NCI-H460 (cell line): Measurements from ENCODE around the gene SBF2. TPM values are rescaled to one million over a fixed set of nuclear protein-coding genes. Genes with fewer than 3 reads are reported as not detected.
A peak's percentile ranks its signal among the peaks of the same experiment; 100 is the strongest.

Source experiments
- DNase-seq: peaks from one replicate; pipeline ENCODE4 v3.0.0-alpha.2; 2016; ENCODE audit warnings: low read depth; ENCODE audit errors: extremely low read depth
- total RNA-seq: library from RNA; depleted of rRNA; stranded (reverse); fragments of >200 nt; shearing (Covaris generic); gene quantifications from 2 replicates; pipeline ENCODE4 v1.2.3, GENCODE V29; 2014

Gene SBF2
- total RNA-seq, 1 experiment from 2014 or later = 27.2 TPM

DNA sequence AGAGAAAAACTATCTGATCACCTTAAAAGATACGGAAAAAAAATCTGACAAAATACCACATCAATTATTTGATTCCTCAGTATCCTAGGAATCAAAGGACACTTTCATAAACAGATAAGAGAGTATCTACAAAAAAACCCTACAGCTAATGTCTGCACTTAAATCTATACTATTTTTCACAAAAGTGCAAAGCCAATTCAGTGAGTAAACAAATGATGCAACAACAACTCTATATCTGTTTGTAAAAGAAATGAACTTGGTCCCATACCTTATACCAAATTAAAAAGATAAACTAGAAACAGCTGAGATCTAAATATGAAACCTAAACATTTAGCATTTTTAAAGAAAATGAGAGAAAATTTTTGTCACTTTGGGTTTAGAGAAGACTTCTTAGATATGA, 366.3 kb downstream of the SBF2 start:
- DNase-seq = no peak

DNA sequence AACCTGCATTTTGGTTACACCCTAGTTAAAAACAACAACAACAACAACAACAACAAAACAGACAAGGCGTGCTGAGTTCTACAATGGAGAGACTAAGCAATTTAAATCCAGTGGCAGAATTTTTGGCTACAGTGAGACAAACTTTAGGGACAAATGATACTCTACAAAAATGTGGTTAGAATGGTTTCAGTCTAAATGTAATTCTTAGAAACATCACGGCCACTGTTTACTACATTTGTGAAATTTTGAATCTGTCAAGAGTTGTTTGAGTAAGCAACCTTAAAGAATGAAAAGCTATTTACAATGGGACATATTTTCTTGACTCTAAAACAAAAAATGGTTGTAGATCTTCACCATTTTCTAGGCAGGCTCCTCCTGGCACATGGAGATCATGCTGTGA, 370.7 kb downstream of the SBF2 start:
- no peak for DNase-seq

DNA sequence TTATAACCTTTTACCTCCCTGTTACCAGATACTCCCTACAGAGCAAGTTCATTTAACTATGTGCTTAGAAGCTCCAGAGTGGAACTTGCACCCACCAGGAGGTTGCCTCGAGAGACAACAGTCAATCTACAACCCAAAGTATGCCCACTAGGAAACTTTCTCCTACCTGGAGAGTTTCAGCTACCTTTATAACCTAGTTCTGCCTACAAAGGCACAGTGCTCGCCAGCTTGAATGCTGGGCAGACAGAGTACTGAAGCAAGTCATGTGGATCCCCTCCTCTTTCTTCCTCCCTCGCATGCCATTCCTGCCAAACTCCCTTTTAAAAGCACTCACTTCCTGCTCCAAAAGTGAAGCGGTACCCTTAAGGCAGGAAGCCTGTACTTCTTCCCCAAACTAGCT, 371.2 kb downstream of the SBF2 start:
- DNase-seq = no peak

DNA sequence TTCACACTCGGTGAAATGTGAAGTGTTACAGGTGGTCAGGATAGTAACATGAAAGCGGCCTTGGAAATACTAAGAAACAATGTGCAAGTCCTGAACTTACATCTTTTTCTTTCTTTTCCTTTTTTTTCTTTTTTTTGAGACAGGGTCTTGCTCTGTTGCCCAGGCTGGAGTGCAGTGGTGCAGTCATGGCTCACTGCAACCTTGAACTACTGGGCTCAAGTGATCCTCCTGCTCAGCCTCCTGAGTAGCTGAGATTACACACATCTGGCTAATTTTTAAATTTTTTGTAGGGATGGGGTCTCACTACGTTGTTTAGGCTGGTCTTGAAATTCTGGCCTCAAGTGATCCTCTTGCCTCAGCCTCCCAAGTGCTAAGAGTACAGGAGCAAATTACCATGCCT, 377.5 kb downstream of the SBF2 start:
- DNase-seq = no peak

DNA sequence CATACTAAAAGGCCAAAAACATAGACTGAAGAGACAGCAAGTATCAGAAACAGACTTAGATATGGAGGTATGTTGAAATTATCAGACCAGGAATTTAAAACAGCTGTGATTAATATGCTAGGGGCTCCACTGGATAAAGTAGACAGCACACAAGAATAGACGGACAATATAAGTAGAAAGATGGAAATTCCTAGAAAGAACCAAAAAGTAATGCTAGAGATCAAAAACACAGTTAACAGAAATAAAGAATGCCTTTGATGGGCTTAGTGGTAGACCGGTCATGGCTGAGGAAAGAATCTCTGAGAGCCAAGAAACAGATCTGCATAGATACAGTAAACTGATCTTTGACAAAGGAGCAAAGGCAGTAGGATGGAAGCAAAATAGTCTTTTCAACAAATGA, 380.0 kb downstream of the SBF2 start:
- DNase-seq = no peak

DNA sequence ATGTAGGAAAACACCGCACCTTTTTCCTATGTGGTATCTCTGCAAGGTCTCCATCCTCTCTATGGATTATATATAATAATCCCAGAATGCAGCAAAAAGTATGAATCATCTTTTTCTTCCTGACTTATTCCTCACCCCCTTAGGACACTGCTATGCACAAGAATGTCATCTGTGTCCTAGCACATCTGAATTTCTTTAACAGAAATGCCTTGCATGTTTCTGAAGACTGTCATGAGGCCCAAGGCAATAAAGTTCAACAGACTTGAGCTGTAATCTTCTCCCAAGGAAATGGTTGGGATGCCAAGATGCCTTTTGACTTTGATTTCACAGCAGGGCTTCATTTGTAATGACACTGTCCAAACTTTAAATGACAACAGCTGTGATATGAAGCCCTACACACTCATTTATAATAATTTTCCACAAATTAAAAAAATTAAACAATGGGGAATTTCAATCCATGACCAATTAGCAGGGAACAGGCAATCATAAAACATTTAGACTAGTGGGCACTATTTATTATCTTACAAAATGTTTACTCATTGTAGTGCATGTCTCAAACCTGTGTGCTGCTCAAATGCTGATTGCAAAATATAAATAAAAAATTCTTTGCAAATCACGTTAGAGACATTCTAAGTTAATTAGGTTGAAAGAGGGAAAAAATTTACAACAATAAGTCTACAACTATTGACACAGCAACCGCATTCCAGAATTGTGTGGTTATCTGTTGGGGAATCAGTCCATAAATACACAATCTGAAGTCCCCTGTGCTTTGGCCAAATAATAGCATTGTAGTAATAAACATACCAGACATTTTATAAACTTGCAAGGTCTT, 387.8 kb downstream of the SBF2 start:
- peak; percentile 70 for DNase-seq

DNA sequence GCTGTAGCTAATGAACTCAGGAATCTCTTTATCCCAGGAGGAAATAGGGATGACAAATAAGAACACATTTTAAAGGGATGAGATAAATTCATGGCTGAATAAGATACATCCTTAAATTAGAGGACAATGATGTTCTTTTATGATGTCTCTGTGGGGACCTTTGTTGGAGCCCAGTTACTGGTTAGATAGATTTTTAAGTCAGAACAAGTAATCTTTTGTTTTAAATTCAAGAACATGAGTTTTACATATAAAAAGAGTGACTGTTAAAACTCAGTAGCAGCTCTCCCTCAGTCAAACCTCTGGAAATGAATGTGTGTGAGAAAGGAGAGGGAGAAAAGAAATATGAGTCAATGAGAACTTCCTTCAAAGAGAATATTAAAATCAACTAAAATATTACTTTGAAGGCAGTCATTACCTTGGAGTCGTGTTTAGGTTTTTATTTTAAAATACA, 388.5 kb downstream of the SBF2 start:
- no peak for DNase-seq

DNA sequence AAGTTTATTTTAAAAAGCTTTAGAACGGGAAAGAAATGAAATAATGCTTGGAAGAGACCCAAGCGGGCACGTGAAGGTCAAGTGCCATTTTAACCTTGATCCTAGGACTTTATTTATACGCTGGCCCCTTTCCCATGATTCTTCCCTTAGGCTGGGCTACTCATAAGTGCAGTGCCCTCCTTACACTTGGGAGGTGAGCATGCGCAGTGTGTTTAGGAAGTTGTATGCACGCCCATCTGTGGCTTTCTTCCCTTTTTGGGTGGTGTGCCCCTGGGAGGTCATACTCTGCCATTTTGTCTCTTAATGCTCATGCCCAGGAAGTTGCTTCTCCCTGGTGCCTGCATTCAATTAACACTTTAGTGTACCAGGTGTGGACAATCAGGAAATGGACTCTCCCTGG, 390.4 kb downstream of the SBF2 start:
- DNase-seq = no peak

DNA sequence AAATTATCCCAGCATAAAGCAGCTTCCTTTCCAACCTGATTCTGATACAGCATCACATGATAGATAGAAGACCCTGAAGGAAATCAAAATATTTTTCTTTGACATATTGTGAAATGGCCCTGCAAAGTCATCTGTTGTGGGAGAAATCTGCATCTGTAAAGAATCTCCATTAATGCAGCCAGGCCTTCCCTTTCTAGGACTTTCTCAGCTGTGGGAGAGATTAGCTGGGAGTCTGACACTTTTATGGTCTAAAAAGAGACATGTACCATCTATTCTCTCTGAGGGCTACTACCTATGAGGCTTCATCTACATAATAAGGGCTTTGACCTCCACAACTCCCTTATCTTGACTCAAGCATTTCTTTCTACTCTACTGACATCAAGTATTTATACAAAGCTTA, 392.1 kb downstream of the SBF2 start:
- DNase-seq = no peak

DNA sequence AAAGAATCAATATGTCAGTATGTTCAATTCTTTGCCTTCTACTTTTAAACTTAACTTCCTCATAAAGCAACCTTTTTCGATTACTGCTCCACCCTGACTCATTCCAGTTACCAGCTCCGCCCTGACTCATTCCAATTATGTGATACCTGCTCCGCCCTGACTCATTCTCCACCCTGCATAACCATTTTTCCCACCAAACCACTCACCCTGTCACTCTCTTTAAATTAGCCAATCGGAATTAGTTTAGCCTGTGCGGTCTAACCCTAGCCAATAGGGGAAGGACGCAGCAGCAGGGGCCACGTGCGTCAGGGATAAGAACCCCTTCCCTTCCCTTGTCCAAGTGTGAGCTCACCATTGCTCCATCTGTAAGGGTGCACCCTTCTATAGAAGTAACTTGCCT, 393.8 kb downstream of the SBF2 start:
- peak; percentile 46 for DNase-seq

DNA sequence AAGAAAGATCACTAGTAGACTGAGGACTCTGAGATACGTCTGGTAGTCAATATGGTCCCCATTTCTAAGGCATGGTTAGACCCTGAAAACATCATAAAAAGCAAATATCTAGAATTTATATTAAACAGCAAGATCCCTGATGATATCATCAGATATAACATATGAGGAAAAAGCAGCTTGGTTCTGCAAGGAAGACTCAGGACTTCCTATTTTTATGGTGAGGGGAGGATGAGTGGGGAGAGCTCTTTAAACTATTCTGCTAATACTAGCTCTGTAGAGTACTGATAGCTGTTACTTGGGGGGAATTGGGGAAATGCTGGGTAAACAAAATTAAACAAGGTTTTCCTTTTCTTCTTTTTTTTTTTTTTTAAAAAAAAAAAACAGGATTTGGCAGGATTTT, 394.3 kb downstream of the SBF2 start:
- no peak for DNase-seq

DNA sequence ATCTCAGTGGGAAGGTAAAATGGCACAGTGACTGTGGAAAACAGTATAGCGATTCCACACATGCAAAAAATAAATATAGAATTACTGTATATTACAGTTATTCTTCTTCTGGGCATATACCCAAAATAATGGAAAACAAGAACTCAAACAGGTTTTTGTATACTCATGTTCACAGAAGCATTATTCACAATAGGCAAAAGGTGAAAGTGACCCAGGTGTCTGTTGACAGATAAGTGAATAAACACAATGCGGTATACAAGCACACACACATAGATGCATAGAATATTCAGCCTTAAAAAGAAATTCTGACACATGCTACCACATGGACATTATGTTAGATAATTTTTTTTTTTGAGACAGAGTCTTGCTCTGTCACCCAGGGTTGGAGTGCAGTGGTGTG, 397.1 kb downstream of the SBF2 start:
- no peak for DNase-seq

DNA sequence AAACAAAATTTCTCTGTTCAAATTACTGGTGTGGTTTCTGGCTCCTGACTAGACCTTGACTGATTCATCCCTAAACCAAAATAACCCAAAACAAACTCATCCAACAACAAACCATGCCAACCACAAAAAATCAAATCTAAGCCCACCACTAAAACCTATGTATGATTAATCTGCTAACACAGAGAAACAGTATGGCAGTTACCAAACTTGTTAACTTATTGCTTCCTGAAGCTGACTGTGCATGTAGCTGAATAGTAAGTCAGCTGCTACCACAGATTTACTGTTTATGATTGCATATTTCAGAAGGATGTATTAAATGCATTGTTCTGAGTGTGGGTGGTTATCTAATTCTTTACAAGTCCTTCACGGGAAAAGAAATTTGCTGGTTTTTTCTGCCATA, 399.0 kb downstream of the SBF2 start:
- no peak for DNase-seq

DNA sequence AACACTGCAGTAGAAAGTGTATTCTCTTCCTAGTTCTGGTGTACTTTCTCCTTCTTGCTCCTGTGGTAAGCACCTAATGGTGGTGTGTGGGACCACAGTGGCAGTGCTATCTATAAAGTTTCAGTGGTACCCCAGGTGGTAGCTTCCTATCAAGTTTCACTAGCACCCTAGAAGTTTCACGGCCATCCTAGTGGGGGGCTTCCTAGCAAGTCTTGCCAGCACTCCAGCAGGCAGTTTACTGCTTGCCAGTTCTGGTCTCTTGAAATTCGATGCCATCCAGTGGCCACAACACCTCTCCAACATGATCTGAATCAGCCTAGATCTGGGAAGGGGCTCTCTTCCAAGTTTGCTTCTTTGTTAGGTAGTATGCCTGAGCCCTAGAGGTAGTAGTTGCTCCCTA, 400.5 kb downstream of the SBF2 start:
- no peak for DNase-seq

DNA sequence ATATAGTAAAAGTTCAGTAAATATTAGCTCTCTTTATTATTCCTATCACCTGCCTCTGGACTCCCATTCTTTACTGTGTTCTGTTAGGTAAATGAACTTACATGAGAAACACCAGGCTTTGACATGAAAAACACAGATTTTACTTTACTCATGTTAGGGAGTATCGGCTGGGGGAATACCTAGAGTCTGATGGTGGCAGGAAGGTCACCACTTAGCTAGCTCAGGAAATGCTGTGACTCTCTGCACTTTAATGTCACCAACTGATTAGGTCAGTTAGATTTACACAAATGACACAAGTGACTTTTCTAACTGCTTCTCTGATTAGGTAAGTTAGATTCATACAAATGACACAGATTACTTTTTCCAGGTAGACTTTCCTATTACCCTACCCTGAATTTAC, 405.1 kb downstream of the SBF2 start:
- no peak for DNase-seq

DNA sequence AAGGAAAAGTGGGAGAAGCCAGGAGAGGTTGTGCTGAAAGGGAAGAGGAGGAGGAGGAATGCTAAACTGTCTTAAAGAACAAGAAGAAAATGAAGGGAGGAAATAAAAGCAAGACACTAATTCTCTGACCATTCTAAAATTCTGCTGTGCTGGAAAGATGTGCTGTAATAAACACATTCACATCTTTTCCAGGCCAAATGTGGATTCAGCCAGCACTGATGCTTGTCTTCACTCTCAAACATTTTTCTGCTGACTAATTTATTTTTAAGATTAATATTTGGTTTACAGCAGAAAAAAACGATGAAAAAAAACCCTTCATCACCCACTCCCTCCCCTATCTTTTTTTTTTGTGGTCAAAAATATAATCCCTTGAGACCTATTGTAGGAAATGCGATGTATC, 406.5 kb downstream of the SBF2 start:
- DNase-seq = no peak

DNA sequence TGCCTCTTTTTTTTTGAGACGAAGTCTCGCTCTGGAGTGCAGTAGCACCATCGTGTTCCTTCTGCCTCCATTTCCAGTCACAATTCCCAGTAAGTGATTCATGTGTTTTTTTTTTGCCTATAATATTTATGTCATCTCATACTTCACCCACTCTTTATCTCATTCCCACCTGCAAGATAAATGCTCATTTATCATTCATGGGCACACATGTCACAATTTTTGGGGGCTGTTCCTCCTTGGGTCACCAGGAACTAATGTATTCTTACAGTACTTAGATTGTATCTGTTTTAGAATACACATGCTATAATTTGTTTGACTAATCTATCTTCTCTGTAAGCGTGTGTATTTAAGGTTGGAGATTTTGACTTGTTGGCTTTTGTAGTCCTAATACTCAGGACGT, 407.4 kb downstream of the SBF2 start:
- DNase-seq = no peak

DNA sequence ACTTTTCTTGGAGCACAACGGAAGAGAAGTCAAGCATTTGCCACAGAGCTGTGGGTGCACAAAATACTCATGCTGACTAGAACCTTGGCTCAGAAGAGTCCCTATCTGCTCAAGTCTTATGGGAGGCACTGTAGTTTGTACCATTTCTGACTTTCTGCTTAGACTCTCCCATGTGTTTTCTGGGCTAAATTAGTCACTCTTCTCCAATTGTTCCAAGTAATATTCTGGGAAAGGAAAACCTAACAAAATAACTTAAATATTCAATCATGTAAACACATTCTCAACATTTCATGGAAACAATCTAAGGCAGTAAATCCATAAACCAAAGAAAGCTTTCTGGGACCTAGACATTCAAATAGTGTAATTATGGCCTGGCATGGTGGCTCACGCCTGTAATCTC, 409.4 kb downstream of the SBF2 start:
- no peak for DNase-seq

DNA sequence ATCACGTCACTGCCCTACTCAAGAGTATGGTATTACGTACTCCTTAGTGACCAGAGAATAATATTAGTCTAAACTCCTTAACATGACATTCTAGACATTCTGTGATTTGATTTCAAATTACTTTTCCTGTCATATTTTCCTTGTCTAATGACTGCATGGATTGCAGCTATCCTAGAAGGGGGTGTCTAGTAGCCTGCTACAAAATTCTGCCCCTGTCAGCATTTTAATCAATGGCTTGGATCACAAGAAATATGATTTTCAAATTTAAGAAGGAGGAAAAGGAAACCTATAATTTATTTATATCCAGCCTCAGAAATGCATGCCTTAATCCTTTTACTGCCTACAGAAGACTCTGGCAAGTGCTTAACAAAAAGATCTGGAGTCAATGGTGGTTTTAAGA, 413.4 kb downstream of the SBF2 start:
- DNase-seq = no peak

DNA sequence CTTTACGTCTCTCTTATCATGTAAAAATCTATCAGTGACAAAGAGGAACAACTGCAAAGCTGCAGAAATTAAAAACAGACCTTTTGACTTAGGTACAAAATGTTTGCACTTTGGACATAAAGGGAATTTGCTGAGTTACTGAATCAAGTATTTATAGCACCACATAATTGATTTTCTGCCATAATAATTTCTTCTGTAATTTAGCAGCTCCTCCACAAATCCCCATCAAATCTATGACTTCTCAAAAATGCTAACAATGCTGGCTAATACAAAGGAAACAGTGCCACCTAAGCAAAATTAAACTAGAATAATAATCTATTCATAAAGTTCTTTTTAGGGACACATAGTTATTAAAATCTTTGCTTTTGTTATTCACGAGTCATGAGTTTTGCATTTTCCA, 415.1 kb downstream of the SBF2 start:
- DNase-seq = no peak

DNA sequence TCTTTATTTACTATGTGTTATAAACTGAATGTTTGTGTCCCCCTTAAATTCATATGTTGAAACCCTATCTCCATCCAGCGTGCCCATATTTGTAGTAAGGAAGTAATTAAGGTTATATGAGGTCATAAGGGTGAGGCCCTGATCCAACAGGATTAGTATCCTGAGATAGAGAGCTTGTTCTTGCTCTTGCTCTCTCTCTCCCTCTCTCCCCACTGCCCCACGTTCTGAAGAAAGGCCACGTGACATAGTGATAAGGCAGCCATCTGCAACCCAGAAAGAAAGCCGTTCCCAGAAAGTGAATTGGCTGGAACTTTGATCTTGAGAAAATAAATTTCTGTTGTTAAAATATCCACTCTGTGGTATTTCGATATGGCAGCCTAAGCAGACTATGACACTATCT, 417.7 kb downstream of the SBF2 start:
- DNase-seq = no peak

DNA sequence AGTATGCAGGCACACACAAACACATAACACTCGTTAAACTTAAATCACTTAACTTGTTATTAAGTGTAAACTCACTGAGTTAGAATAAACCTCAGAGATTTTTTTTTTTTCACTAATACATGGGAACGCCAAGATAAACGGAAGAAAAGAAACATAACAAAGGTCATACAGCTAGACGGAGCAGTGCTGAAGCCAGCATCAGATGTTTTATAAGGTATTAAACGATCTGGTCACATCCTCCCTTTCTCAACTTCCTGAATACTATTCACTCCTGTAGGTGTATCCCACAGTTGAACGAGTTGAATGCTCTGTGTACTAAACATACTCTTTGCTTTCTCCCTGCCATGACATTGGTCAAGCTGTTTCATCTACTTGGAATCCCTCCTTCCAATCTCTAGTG, 418.2 kb downstream of the SBF2 start:
- DNase-seq = no peak

DNA sequence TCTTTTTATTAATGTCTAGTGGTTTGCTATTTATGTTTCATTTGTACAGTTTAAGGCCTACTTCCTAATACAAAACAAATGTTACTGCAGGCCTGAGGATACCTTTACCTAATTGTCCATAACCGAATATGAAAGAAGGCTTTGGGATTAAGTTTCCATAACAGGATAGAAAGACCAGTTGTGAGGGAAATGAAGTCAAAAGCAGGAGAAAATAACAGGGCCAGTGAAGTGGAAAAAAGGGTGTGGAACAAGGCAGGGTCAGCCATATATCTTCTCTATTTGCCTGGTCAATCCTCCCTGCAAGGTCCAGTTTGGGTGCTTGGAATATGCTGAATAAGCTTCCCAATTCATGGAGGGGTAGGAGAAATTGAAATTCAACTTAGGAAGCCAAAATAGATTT, 418.6 kb downstream of the SBF2 start:
- no peak for DNase-seq
